IMR-90 (cell line): ENCODE results near the gene F10. TPM values are rescaled to one million over a fixed set of nuclear protein-coding genes. Genes with fewer than 3 reads are reported as not detected.

Source experiments
- ATAC-seq: fragments of 200-7000 bp; cut with Tn5 transposase; 2 replicates; pipeline ENCODE4 v1.9.1; 2020; ENCODE audit warnings: low read depth, mild to moderate bottlenecking, moderate library complexity
- BruUV-seq: library from RNA; stranded (reverse); fragments of 400-500 nt; replicated peaks from 2 replicates; lab custom pipeline; 2021; lab: Mats Ljungman, UMichigan
- CTCF ChIA-PET: fragments of 300-600 bp; formaldehyde crosslinking; extraction: SDS; loops from one replicate; lab custom pipeline; 2021; ENCODE audit warnings: antibody characterized with exemption; lab: Yijun Ruan, JAX
- POLR2A ChIA-PET: fragments of 300-600 bp; sonication (Branson Sonifier 250); formaldehyde crosslinking; loops from one replicate; lab custom pipeline; 2022; ENCODE audit warnings: antibody characterized with exemption; ENCODE audit not compliant: unreplicated experiment; lab: Charles Lee
- DNase-seq: peaks from one replicate; pipeline ENCODE4 v3.0.0; 2013
- H2AFZ ChIP-seq: replicated peaks from 2 replicates; pipeline ENCODE3; 2013; ENCODE audit warnings: low read length, mild to moderate bottlenecking; ENCODE audit not compliant: poor library complexity
- H2AK5ac ChIP-seq: 2 replicates; pipeline ENCODE4 v1.6.1; 2013; ENCODE audit warnings: low read depth, low read length, inconsistent platforms
- H2AK9ac ChIP-seq: replicated peaks from 2 replicates; pipeline ENCODE3; 2013; ENCODE audit warnings: mild to moderate bottlenecking, low read depth, low read length, moderate library complexity; ENCODE audit not compliant: poor library complexity
- H2BK120ac ChIP-seq: 2 replicates; pipeline ENCODE4 v1.6.1; 2013; ENCODE audit warnings: low read depth, low read length, inconsistent platforms
- H2BK15ac ChIP-seq: 3 replicates; pipeline ENCODE4 v1.6.1; 2013; ENCODE audit warnings: low read depth, low read length, inconsistent platforms
- H2BK20ac ChIP-seq: 2 replicates; pipeline ENCODE4 v1.6.1; 2013; ENCODE audit warnings: low read depth, mild to moderate bottlenecking, inconsistent platforms, low read length, moderate library complexity
- H2BK5ac ChIP-seq: 2 replicates; pipeline ENCODE4 v1.6.1; 2013; ENCODE audit warnings: mild to moderate bottlenecking, low read depth, low read length, inconsistent platforms; ENCODE audit not compliant: poor library complexity, severe bottlenecking
- H3K14ac ChIP-seq: replicated peaks from 2 replicates; pipeline ENCODE4 v1.6.1; 2013; ENCODE audit warnings: low read depth, low read length, inconsistent platforms
- H3K18ac ChIP-seq: 2 replicates; pipeline ENCODE4 v1.6.1; 2013; ENCODE audit warnings: low read depth, low read length, control low read depth
- H3K23ac ChIP-seq: 2 replicates; pipeline ENCODE4 v1.6.1; 2013; ENCODE audit warnings: low read depth, low read length, inconsistent platforms
- H3K27ac ChIP-seq: 2 replicates; pipeline ENCODE4 v1.5.1; 2013; ENCODE audit warnings: mild to moderate bottlenecking, control low read depth, low read length; ENCODE audit not compliant: insufficient read depth
- H3K27me3 ChIP-seq: 2 replicates; pipeline ENCODE4 v1.6.1; 2013; ENCODE audit warnings: low read length; ENCODE audit not compliant: control insufficient read depth, insufficient read depth
- H3K36me3 ChIP-seq: 2 replicates; pipeline ENCODE4 v1.6.1; 2013; ENCODE audit warnings: low read length, mixed read lengths; ENCODE audit not compliant: control insufficient read depth, insufficient read depth
- H3K4ac ChIP-seq: 2 replicates; pipeline ENCODE4 v1.6.1; 2013; ENCODE audit warnings: low read depth, low read length, inconsistent platforms
- H3K4me1 ChIP-seq: 2 replicates; pipeline ENCODE4 v1.6.1; 2013; ENCODE audit warnings: low read length, mixed read lengths; ENCODE audit not compliant: control insufficient read depth, insufficient read depth
- H3K4me2 ChIP-seq: 2 replicates; pipeline ENCODE4 v1.6.1; 2013; ENCODE audit warnings: low read depth, mild to moderate bottlenecking, control low read depth, low read length, moderate library complexity
- H3K4me3 ChIP-seq: 2 replicates; pipeline ENCODE4 v1.5.1; 2013; ENCODE audit warnings: low read depth, mild to moderate bottlenecking, control low read depth, low read length, moderate library complexity; ENCODE audit not compliant: insufficient read depth
- H3K56ac ChIP-seq: 2 replicates; pipeline ENCODE4 v1.6.1; 2013; ENCODE audit warnings: low read length, inconsistent platforms; ENCODE audit not compliant: insufficient read depth; ENCODE audit errors: extremely low read depth
- H3K79me1 ChIP-seq, 2 experiments: 2 replicates each; pipeline ENCODE4 v1.6.1; 2013; ENCODE audit warnings: low read length in 2 of 2, inconsistent platforms in 1 of 2, low read depth in 1 of 2
- H3K9ac ChIP-seq: 2 replicates; pipeline ENCODE4 v1.6.1; 2013; ENCODE audit warnings: low read depth, low read length, control low read depth
- H3K9me1 ChIP-seq: 2 replicates; pipeline ENCODE4 v1.6.1; 2013; ENCODE audit warnings: low read length, inconsistent platforms; ENCODE audit not compliant: insufficient read depth
- H3K9me3 ChIP-seq: 2 replicates; pipeline ENCODE4 v1.6.1; 2013; ENCODE audit warnings: low read length; ENCODE audit not compliant: control insufficient read depth, insufficient read depth
- H4K20me1 ChIP-seq: 2 replicates; pipeline ENCODE4 v1.6.1; 2013; ENCODE audit warnings: low read length, inconsistent platforms; ENCODE audit not compliant: insufficient read depth
- H4K5ac ChIP-seq: 2 replicates; pipeline ENCODE4 v1.6.1; 2013; ENCODE audit warnings: mild to moderate bottlenecking, low read depth, low read length, control low read depth
- H4K8ac ChIP-seq, 2 experiments: 2 replicates each; pipeline ENCODE4 v1.6.1; 2013; ENCODE audit warnings: low read depth in 2 of 2, low read length in 2 of 2, control low read depth in 1 of 2, inconsistent platforms in 1 of 2
- H4K91ac ChIP-seq: 2 replicates; pipeline ENCODE4 v1.6.1; 2013; ENCODE audit warnings: low read depth, low read length, inconsistent platforms; ENCODE audit not compliant: insufficient read depth
- BHLHE40 ChIP-seq: fragments of 150-350 bp; IDR thresholded peaks from 2 replicates; pipeline ENCODE4 v1.6.1; 2016; ENCODE audit warnings: mild to moderate bottlenecking, low read depth, low read length
- CEBPB ChIP-seq: IDR thresholded peaks from 2 replicates; pipeline ENCODE4 v1.6.1; 2012; ENCODE audit warnings: low read depth, low read length, improper control_type of control experiment
- CHD1 ChIP-seq: IDR thresholded peaks from 2 replicates; pipeline ENCODE4 v1.6.1; 2012; ENCODE audit warnings: low read depth, low read length, improper control_type of control experiment
- FOS ChIP-seq: fragments of 150-350 bp; IDR thresholded peaks from 2 replicates; pipeline ENCODE4 v1.6.1; 2016; ENCODE audit warnings: low read depth, low read length
- MAFK ChIP-seq: IDR thresholded peaks from 2 replicates; pipeline ENCODE4 v1.6.1; 2012; ENCODE audit warnings: low read depth, low read length, improper control_type of control experiment
- MAZ ChIP-seq: IDR thresholded peaks from 2 replicates; pipeline ENCODE4 v1.6.1; 2012; ENCODE audit warnings: low read depth, mild to moderate bottlenecking, low read length, improper control_type of control experiment, moderate library complexity, borderline replicate concordance
- MXI1 ChIP-seq: IDR thresholded peaks from 2 replicates; pipeline ENCODE4 v1.6.1; 2012; ENCODE audit warnings: low read depth, mild to moderate bottlenecking, low read length, moderate library complexity, borderline replicate concordance
- NFE2L2 ChIP-seq: fragments of 150-350 bp; IDR thresholded peaks from 2 replicates; pipeline ENCODE4 v1.6.1; 2016; ENCODE audit warnings: low read depth, mild to moderate bottlenecking, low read length
- POLR2A ChIP-seq: IDR thresholded peaks from 2 replicates; pipeline ENCODE4 v1.6.1; 2012; ENCODE audit warnings: mild to moderate bottlenecking, low read depth, low read length
- RAD21 ChIP-seq: IDR thresholded peaks from 2 replicates; pipeline ENCODE4 v1.6.1; 2012; ENCODE audit warnings: low read length, improper control_type of control experiment
- RCOR1 ChIP-seq: IDR thresholded peaks from 2 replicates; pipeline ENCODE4 v1.6.1; 2012; ENCODE audit warnings: mild to moderate bottlenecking, low read length, improper control_type of control experiment; ENCODE audit not compliant: insufficient replicate concordance
- RFX5 ChIP-seq: IDR thresholded peaks from 2 replicates; pipeline ENCODE4 v1.8.0; 2012; ENCODE audit warnings: low read depth, mild to moderate bottlenecking, low read length, moderate library complexity
- SMC3 ChIP-seq: fragments of 150-350 bp; IDR thresholded peaks from 2 replicates; pipeline ENCODE4 v1.6.1; 2016; ENCODE audit warnings: low read depth, mild to moderate bottlenecking, antibody characterized with exemption, low read length, moderate library complexity
- WGBS, 2 experiments: methylation state at CpG; one replicate each; pipeline versions ENCODE4 v1.1.5 to v1.1.7; 2013; ENCODE audit warnings: missing lambda C conversion rate in 2 of 2; ENCODE audit not compliant: insufficient read length in 1 of 2; ENCODE audit errors: extremely low coverage in 2 of 2; 5-methylcytosine and 5-hydroxymethylcytosine counted together
- dilution Hi-C: fragments of 300-500 bp; cut with HindIII; formaldehyde crosslinking; loops from one replicate; pipeline ENCODE4 v1.14.3; 2018; ENCODE audit warnings: low sequenced_read_pairs; ENCODE audit not compliant: unreplicated experiment
- in situ Hi-C: fragments of 300-500 bp; cut with MboI; formaldehyde crosslinking; loops from 3 replicates; pipeline ENCODE4 v1.14.3; 2019; ENCODE audit warnings: low sequenced_read_pairs, inconsistent platforms, mixed read lengths
- intact Hi-C: fragments of 100-400 bp; cut with micrococcal nuclease; formaldehyde crosslinking; loops from 2 replicates; pipeline ENCODE4 v1.10.0; 2022
- polyA plus RNA-seq, 3 experiments: library from polyadenylated mRNA; depleted of rRNA; stranded (reverse); fragments of >200 nt; gene quantifications; 2 replicates each; pipeline ENCODE4 v1.2.3, GENCODE V29; 2012; ENCODE audit warnings: low replicate concordance in 1 of 3
- total RNA-seq: library from RNA; depleted of rRNA; stranded (reverse); fragments of >200 nt; gene quantifications from 2 replicates; pipeline ENCODE4 v1.2.3, GENCODE V29; 2012
- TF ChIP-seq, protein P1 (sequence below): fragments of 150-350 bp; IDR thresholded peaks from 2 replicates; pipeline ENCODE4 v1.6.1; 2017; ENCODE audit warnings: mild to moderate bottlenecking, antibody characterized with exemption, low read length, low read depth
- TF ChIP-seq, protein P2 (sequence below): conservative IDR thresholded peaks from 2 replicates; pipeline ENCODE4 v1.5.1; 2012; ENCODE audit warnings: mild to moderate bottlenecking, low read depth, low read length, improper control_type of control experiment
- TF ChIP-seq, protein P3 (sequence below): fragments of 150-350 bp; IDR thresholded peaks from 2 replicates; pipeline ENCODE4 v1.6.1; 2016; ENCODE audit warnings: low read depth, mild to moderate bottlenecking, low read length, moderate library complexity, borderline replicate concordance

Gene F10
- total and polyA plus RNA-seq, 2 of the 4 experiments (the other 2 are of a cell fraction): 9.1 to 19.5 TPM

DNA sequence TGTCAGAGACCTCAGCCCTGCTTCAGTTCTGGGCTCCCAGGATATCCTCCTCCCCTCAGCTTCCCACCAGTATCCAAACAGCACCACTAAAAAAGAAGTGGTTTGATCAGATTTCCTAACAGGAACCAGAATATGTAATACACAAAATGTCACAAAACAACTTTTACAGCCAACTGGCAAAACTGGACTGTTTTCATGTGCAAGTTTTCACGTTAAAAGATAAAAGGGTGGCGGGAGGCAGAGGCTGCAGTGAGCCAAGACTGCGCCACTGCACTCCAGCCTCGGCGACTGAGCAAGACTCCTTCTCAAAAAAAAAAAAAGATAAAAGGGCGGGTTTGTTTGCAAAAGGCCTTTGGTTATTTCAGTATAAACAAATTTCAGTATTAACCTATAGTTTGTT lies 72.8 kb downstream of the F10 start:
- Histone ChIP-seq H2BK120ac (peak overlapping the region; percentile 63; the same call in 1 of the 2 replicates), H4K20me1 (no peaks in the 10 kb centered on the region), H3K18ac (peak overlapping the region; percentile 18), H3K14ac (peak overlapping the region; percentile 66), H3K79me1 (peaks cover 45 to 64% of the 10 kb centered on the region in 2 experiments), H3K56ac (no peak overlapping the region), H4K91ac (peak overlapping the region; percentile 78), H3K36me3 (peaks cover 44% of the 10 kb centered on the region), H2AFZ (no peak overlapping the region), H2BK20ac (no peak overlapping the region), H2AK5ac (peak overlapping the region; percentile 48), H3K4me1 (peaks cover 22% of the 10 kb centered on the region), H3K27ac (peak overlapping the region; percentile 70; the same call in 1 of the 2 replicates), H3K4me3 (no peak overlapping the region), H3K23ac (no peak overlapping the region), H2BK5ac (peak overlapping the region; percentile 54), H2AK9ac (no peak overlapping the region), H3K9ac (no peak overlapping the region), H3K27me3 (no peaks in the 10 kb centered on the region), H4K8ac (peak overlapping the region; percentile 58 to 77; a peak in 2 of 4 replicates), H3K9me1 (peaks cover 17% of the 10 kb centered on the region), H4K5ac (peak overlapping the region; percentile 31), H3K9me3 (no peaks in the 10 kb centered on the region), H2BK15ac (0 out of 3 replicates have a peak overlapping the region, but pooled peaks have one; percentile 43), H3K4ac (peak overlapping the region; percentile 62), H3K4me2 (no peak overlapping the region; the same call in 1 of the 2 replicates)
- ChIA-PET POLR2A (no interaction called here), CTCF (no interaction called here)
- no peak for ATAC-seq
- no TSS peak for BruUV-seq
- dilution Hi-C loops (no loop called here), in situ Hi-C loops (no loop called here), intact Hi-C loops (no loop called here)
- TF ChIP-seq RFX5 (no peak), NFE2L2 (no peak), RCOR1 (no peak), SMC3 (no peak), FOS (no peak), RAD21 (no peak), CEBPB (no peak), MAFK (no peak), MAZ (no peak), POLR2A (no peak), MXI1 (no peak), CHD1 (no peak), BHLHE40 (no peak)
- TF ChIP-seq, protein P1, sequence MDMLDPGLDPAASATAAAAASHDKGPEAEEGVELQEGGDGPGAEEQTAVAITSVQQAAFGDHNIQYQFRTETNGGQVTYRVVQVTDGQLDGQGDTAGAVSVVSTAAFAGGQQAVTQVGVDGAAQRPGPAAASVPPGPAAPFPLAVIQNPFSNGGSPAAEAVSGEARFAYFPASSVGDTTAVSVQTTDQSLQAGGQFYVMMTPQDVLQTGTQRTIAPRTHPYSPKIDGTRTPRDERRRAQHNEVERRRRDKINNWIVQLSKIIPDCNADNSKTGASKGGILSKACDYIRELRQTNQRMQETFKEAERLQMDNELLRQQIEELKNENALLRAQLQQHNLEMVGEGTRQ: no peak
- TF ChIP-seq, protein P2, sequence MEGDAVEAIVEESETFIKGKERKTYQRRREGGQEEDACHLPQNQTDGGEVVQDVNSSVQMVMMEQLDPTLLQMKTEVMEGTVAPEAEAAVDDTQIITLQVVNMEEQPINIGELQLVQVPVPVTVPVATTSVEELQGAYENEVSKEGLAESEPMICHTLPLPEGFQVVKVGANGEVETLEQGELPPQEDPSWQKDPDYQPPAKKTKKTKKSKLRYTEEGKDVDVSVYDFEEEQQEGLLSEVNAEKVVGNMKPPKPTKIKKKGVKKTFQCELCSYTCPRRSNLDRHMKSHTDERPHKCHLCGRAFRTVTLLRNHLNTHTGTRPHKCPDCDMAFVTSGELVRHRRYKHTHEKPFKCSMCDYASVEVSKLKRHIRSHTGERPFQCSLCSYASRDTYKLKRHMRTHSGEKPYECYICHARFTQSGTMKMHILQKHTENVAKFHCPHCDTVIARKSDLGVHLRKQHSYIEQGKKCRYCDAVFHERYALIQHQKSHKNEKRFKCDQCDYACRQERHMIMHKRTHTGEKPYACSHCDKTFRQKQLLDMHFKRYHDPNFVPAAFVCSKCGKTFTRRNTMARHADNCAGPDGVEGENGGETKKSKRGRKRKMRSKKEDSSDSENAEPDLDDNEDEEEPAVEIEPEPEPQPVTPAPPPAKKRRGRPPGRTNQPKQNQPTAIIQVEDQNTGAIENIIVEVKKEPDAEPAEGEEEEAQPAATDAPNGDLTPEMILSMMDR: no peak
- TF ChIP-seq, protein P3, sequence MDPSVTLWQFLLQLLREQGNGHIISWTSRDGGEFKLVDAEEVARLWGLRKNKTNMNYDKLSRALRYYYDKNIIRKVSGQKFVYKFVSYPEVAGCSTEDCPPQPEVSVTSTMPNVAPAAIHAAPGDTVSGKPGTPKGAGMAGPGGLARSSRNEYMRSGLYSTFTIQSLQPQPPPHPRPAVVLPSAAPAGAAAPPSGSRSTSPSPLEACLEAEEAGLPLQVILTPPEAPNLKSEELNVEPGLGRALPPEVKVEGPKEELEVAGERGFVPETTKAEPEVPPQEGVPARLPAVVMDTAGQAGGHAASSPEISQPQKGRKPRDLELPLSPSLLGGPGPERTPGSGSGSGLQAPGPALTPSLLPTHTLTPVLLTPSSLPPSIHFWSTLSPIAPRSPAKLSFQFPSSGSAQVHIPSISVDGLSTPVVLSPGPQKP: no peak
- DNase-seq: no peak
- no CpG with 5 or more reads among the region's 6 CpGs for WGBS, 2 experiments
